MM.1S (cell line): Measurements from ENCODE around the gene HDAC6.

Experiments
- DNase-seq: peaks from one replicate; pipeline ENCODE4 v3.0.0-alpha.2; 2015
- H2AFZ ChIP-seq: fragments of 300-600 bp; sonication (generic); 2 replicates; pipeline ENCODE4 v1.6.0; 2016; ENCODE audit warnings: antibody characterized with exemption, low read length
- H3F3A ChIP-seq: fragments of 300-600 bp; sonication (generic); 2 replicates; pipeline ENCODE4 v1.6.1; 2016; ENCODE audit warnings: mild to moderate bottlenecking, antibody characterized with exemption, low read length, moderate library complexity, mixed read lengths; ENCODE audit not compliant: insufficient read depth
- H3K27ac ChIP-seq: fragments of 300-600 bp; sonication (generic); 2 replicates; pipeline ENCODE4 v1.5.1; 2016; ENCODE audit warnings: mild to moderate bottlenecking, low read length
- H3K27me3 ChIP-seq: fragments of 300-600 bp; sonication (generic); replicated peaks from 2 replicates; pipeline ENCODE4 v1.6.0; 2016; ENCODE audit warnings: low read length; ENCODE audit not compliant: insufficient read depth
- H3K36me3 ChIP-seq: fragments of 300-600 bp; sonication (generic); replicated peaks from 2 replicates; pipeline ENCODE4 v1.6.1; 2016; ENCODE audit warnings: mild to moderate bottlenecking, low read length, mixed read lengths; ENCODE audit not compliant: insufficient read depth
- H3K4me1 ChIP-seq: fragments of 300-600 bp; sonication (generic); 2 replicates; pipeline ENCODE4 v1.6.1; 2016; ENCODE audit warnings: low read length, mixed read lengths
- H3K4me2 ChIP-seq: fragments of 300-600 bp; sonication (generic); 2 replicates; pipeline ENCODE4 v1.6.0; 2016; ENCODE audit warnings: low read depth, low read length
- H3K4me3 ChIP-seq: fragments of 300-600 bp; sonication (generic); 2 replicates; pipeline ENCODE4 v1.5.1; 2016; ENCODE audit warnings: low read length, mixed read lengths
- H3K79me2 ChIP-seq: fragments of 300-600 bp; sonication (generic); 2 replicates; pipeline ENCODE4 v1.6.1; 2016; ENCODE audit warnings: mixed run types, low read length, mixed read lengths
- H3K9ac ChIP-seq: fragments of 300-600 bp; sonication (generic); 2 replicates; pipeline ENCODE4 v1.6.1; 2016; ENCODE audit warnings: low read length, mixed read lengths
- H3K9me2 ChIP-seq: fragments of 300-600 bp; sonication (generic); replicated peaks from 2 replicates; pipeline ENCODE4 v1.6.1; 2016; ENCODE audit warnings: mild to moderate bottlenecking, low read length, mixed read lengths; ENCODE audit not compliant: insufficient read depth
- H3K9me3 ChIP-seq: fragments of 300-600 bp; sonication (generic); replicated peaks from 2 replicates; pipeline ENCODE4 v1.6.1; 2016; ENCODE audit warnings: mild to moderate bottlenecking, low read length, mixed read lengths; ENCODE audit not compliant: insufficient read depth
- H4K20me1 ChIP-seq: fragments of 300-600 bp; sonication (generic); 2 replicates; pipeline ENCODE4 v1.6.1; 2016; ENCODE audit warnings: mild to moderate bottlenecking, low read length, moderate library complexity, mixed read lengths; ENCODE audit not compliant: insufficient read depth
- CTCF ChIP-seq: fragments of 300-600 bp; sonication (generic); IDR thresholded peaks from 2 replicates; pipeline ENCODE4 v1.5.1; 2016; ENCODE audit warnings: antibody characterized with exemption, low read length, mixed read lengths
- EZH2 ChIP-seq: fragments of 300-600 bp; sonication (generic); optimal IDR thresholded peaks from 2 replicates; pipeline ENCODE3; 2017; ENCODE audit warnings: low read depth, mild to moderate bottlenecking, antibody characterized with exemption, low read length, mixed read lengths
- EZH2phosphoT487 ChIP-seq: fragments of 300-600 bp; sonication (generic); IDR thresholded peaks from 2 replicates; pipeline ENCODE4 v1.6.1; 2018; ENCODE audit warnings: antibody characterized with exemption, low read length

HDAC6 gene

GRCh38 chrX:48801280-48802088 is at the start of gene HDAC6:
HDAC6 (plus strand) TSS chrX:48802067; CDS start chrX:48802693, 626 bp downstream.
- Histone ChIP-seq H3K4me3 (peak within 1 kb of the TSS; percentile 82), H3K4me1 (peaks cover 9% of the 10 kb centered on the region; the same call in 1 of the 2 replicates), H3K9ac (peak within 1 kb of the TSS; percentile 94), H3K36me3 (no peaks in the 10 kb centered on the region), H3K4me2 (peak within 1 kb of the TSS; percentile 88), H3K27ac (peak within 1 kb of the TSS; percentile 96), H3K9me2 (no peaks in the 10 kb centered on the region), H3K9me3 (no peaks in the 10 kb centered on the region), H3K79me2 (no peaks in the 10 kb centered on the region; the same call in 1 of the 2 replicates), H4K20me1 (no peaks in the 10 kb centered on the region), H2AFZ (peak within 1 kb of the TSS; percentile 82), H3K27me3 (no peaks in the 10 kb centered on the region), H3F3A (no peaks in the 10 kb centered on the region)
- TF ChIP-seq CTCF (no peak), EZH2phosphoT487 (no peak), EZH2 (no peak)
- peak; percentile 97 for DNase-seq

- Histone ChIP-seq H3K36me3 (no peaks in the 10 kb centered on the region), H3K4me2 (no peak overlapping the region), H3F3A (no peaks in the 10 kb centered on the region), H3K4me1 (peaks cover 7% of the 10 kb centered on the region; the same call in 1 of the 2 replicates), H3K79me2 (no peaks in the 10 kb centered on the region), H3K9me2 (no peaks in the 10 kb centered on the region), H3K9me3 (no peaks in the 10 kb centered on the region), H3K4me3 (no peak overlapping the region), H3K9ac (no peak overlapping the region), H4K20me1 (no peaks in the 10 kb centered on the region), H2AFZ (no peak overlapping the region), H3K27ac (no peak overlapping the region), H3K27me3 (no peaks in the 10 kb centered on the region)
- TF ChIP-seq CTCF = no peak
- TF ChIP-seq EZH2phosphoT487 = no peak
- no peak for TF ChIP-seq EZH2
- no peak for DNase-seq
Measured at GRCh38 chrX:48752498-48752897, 49.4 kb upstream of the HDAC6 start.

GRCh38 chrX:48753708-48754228 is 48.1 kb upstream of the HDAC6 start:
- Histone ChIP-seq H3K9ac (no peak overlapping the region), H3K27ac (no peak overlapping the region), H3K4me3 (no peak overlapping the region), H3F3A (no peaks in the 10 kb centered on the region), H3K79me2 (no peaks in the 10 kb centered on the region), H3K9me2 (no peaks in the 10 kb centered on the region), H3K27me3 (no peaks in the 10 kb centered on the region), H3K4me1 (peaks cover 7% of the 10 kb centered on the region; the same call in 1 of the 2 replicates), H2AFZ (no peak overlapping the region), H3K9me3 (no peaks in the 10 kb centered on the region), H3K4me2 (no peak overlapping the region), H3K36me3 (no peaks in the 10 kb centered on the region), H4K20me1 (no peaks in the 10 kb centered on the region)
- no peak for TF ChIP-seq EZH2
- TF ChIP-seq EZH2phosphoT487 = no peak
- TF ChIP-seq CTCF = no peak
- no peak for DNase-seq
